NOMO-1 treated with dmso at 0.1 percent for 144 hours (cell line): ENCODE data around the gene LAMP5.

Experiments used
- DNase-seq: peaks from one replicate; lab custom pipeline; 2025; ENCODE audit not compliant: unreplicated experiment; lab: John Stamatoyannopoulos, UW

LAMP5 gene

GRCh38 chr20:9499126-9499899, 15.1 kb upstream of the LAMP5 start:
- DNase-seq: peak; percentile 24

GRCh38 chr20:9500121-9500520, 14.3 kb upstream of the LAMP5 start:
- DNase-seq: peak; percentile 74

GRCh38 chr20:9501473-9501872, 12.9 kb upstream of the LAMP5 start:
- DNase-seq: no peak

DNA sequence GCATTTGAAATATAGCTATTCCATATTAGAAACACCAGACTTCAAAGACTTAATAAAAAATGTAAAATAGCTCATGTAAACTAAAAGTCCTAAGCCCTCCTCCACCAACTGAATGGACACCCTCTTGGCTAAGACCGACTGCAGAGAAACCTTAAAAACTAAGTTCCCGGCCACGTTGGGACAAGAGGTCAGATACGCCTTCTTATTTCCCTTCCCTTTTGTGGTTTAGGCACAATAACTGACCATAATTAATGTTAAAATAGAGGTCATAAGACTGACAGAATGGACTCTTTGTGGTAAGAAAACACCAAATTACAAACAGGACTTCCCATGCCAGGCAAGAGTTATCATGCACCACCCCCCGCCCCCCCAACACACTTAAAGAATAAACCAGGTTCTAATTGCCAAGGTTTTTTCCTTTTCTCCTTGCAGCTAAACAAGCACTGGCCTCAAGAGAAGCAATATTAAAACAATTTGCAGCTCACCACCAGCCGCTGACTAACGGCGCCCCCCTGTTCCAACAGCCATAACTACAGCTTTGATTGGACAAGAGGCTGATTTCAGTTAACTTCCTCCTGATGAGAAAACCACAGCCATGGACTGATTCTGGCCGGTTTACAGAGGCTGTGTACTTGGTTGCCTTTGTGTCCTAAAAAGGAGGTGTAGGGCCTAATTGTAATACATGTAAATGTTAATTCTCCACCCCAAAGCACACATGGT, 10.7 kb upstream of the LAMP5 start:
- DNase-seq: peak; percentile 73

- DNase-seq: no peak
These were observed 8.0 kb upstream of the LAMP5 start for GRCh38 chr20:9506280-9506821.

- DNase-seq: no peak
These were observed 7.4 kb upstream of the LAMP5 start for GRCh38 chr20:9506964-9507369.

DNA sequence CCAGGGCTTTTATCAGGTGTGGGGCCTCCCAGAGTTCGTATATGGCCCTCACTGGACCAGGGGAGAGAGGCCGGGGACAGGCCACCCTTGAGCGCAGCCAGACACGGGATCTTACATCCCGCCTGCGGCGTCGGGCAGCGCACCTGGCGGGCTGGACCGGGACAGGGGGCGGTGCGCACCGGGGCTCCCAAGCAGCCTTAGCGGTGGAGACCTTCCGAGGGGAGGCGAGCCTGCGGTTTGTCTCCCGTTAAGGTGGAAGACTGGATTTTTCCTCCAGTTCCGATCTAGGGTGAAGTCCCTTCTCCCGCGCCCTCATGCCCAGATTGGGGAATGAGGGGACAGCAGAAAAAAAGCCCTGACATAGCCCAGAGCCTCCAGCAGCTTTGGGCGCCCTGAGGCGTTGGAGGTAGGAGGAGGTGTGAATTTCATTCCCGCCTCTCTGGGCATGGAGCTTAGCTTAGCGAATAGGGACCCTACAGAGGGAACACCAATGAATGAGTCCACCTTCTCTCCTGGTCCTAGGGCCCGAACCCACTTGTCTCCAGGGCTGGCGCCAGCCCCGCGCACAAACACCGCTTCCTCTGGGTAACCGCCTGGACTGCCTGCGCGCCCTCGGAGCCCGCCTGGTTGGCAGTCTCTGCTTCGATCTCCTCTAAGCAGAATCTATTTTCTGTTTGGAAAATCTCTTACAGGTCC, 6.7 kb upstream of the LAMP5 start:
- no peak for DNase-seq

- no peak for DNase-seq
These were observed 6.1 kb upstream of the LAMP5 start for GRCh38 chr20:9508240-9508661.

- DNase-seq: no peak
These were observed 5.7 kb upstream of the LAMP5 start for GRCh38 chr20:9508696-9509178.

- no peak for DNase-seq
These were observed 5.1 kb upstream of the LAMP5 start for GRCh38 chr20:9509246-9509645.

DNA sequence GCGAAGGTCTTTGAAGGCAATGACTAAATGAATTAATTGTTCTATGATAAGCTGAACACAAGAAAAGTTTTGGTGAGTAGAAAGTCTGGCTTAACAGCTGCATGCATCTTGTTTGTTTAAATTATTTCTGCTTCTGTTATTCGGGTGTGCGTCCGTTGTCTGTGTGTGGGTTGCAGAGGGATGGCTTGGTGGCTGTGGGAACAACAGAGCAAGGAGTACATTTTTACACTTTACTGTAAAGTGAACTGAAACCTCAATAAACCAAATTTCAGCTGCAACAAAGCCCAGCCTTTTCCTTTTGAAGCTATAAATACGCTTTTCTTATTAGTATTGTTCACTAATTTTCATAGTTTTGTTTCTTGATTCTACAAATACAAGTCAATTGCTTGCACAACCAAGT, 3.5 kb upstream of the LAMP5 start:
- no peak for DNase-seq

- DNase-seq: no peak
These were observed 324 bp upstream of the LAMP5 start for GRCh38 chr20:9514072-9514460.

DNA sequence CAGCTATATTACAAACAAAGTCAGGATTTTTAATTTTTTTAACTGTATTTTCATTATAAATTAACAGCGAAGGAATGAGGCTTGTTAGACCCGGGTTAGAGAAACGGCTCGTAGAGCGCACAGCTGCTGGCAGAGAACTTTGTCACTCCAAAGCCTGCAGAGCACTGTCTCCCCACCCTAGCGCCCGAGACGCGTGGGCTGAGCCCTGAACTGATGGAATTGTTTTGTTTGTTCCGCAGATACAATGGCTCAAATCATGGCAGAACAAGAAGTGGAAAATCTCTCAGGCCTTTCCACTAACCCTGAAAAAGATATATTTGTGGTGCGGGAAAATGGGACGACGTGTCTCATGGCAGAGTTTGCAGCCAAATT, 810 bp downstream of the LAMP5 start:
- no peak for DNase-seq

DNA sequence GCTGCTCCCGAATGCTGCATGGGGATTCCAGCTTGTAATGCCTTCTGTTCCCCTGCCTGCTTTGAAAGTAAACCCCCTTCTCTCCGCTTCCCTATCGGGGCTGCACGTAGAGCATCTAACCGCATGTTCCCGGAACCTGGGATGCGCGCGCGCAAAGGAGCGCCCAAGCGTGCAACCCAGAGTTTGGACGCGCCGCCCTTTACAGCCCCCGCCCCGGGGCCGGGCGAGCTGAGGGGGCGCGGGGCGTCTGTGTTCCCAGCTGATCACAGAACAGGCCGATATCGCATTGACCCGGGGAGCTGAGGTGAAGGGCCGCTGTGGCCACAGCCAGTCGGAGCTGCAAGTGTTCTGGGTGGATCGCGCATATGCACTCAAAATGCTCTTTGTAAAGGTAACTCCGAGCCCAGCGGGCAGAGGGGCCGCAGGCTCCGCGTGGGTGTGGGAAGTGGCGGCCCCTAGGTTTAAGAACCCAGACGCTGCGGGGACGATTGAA, 1.4 kb downstream of the LAMP5 start:
- no peak for DNase-seq

DNA sequence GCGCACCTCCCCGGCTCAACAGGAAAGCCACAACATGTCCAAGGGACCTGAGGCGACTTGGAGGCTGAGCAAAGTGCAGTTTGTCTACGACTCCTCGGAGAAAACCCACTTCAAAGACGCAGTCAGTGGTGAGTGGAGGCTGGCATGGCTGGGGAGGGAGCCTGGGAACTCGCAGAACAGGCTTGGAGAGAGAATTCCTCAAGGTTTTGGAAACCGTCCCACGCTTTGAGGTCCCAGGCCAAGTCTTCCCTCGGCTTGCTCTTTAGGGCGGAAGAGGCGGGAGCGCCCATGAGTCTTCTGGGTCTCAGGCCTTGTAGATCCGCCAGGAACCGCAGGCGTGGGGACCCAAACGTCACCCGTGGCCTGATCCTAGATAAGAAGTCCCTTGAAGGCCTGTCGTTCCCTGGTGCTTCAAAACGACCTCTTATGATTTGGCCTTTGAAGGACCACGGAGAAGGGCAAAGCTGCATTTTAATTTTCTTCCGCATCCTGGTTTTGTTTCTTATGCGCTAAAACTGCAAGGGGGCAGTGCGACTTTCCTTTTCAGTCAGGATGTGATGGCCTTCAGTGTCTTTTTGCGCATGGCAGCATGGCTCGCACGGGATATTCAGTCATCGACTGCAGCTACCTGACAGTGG, 2.0 kb downstream of the LAMP5 start:
- DNase-seq: no peak

DNA sequence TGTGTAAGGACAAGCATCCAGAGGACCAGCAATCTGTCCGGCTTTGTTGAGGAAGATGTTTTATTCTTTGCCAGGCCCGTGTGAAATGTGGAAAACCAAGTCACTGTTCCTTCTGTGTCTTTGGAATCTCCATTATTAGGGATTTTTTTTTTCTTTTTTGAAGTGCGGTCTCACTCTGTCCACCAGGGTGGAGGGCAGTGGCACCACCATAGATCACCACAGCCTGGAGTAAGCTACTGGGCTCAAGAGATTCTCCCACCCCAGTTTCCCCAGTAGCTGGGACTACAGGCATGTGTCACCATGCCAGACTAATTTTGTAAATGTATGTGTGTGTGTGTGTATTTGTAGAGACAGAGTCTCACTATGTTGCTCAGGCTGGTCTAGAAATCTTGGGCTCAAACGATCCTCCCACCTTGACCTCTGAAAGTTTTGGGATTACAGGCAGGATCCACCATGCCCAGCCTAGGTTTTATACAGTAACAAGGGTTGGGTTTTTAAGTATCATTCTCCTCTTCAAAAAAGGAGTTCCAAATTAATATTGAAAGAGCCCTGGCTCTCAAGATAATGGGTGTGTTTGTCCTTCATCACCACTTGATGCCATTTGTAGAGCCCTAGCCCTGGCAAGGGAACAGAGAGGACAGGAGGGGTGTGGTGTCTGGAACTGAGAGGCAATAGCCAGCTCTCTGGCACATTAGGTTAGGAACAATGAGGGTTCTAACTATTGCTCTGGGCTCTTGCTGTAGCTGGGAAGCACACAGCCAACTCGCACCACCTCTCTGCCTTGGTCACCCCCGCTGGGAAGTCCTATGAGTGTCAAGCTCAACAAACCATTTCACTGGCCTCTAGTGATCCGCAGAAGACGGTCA, 3.1 kb downstream of the LAMP5 start:
- no peak for DNase-seq

- no peak for DNase-seq
These were observed 4.3 kb downstream of the LAMP5 start for GRCh38 chr20:9518576-9519175.

DNA sequence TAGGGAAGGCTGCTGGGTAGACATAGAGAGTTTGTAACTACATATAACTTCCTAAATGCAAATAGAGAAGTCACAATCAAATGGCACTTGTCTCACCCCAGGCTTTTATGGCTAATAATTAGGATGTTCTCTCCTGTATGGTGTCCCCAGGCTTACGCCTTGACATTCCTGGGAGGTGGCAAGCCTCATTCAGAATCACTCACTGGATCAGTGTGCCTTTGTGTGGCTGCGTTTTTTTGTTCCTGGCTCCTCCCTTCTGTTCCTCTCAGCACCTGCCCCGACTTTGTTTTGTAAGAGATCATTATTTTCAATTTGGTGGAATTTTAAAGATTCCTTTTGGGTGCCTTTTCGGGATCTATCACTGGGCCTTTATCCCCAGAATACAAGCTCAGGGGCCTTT, 5.7 kb downstream of the LAMP5 start:
- no peak for DNase-seq

GRCh38 chr20:9523636-9524035, 9.2 kb downstream of the LAMP5 start:
- DNase-seq: peak; percentile 19

GRCh38 chr20:9531581-9531980, 17.2 kb downstream of the LAMP5 start:
- DNase-seq: no peak
